DOHH2 (cell line): ENCODE measurements around the gene TAF4.

Source experiments
- H3F3A ChIP-seq: fragments of 200-600 bp; sonication (generic), shearing (Covaris generic); 2 replicates; pipeline ENCODE4 v1.6.0; 2016; ENCODE audit warnings: antibody characterized with exemption, mild to moderate bottlenecking; ENCODE audit not compliant: control insufficient read depth, insufficient read depth
- H3K27ac ChIP-seq: fragments of 200-600 bp; sonication (generic); 2 replicates; pipeline ENCODE4 v1.5.1; 2014; ENCODE audit warnings: low read depth, mild to moderate bottlenecking, low read length, moderate library complexity
- H3K27me3 ChIP-seq: fragments of 200-600 bp; sonication (generic); 2 replicates; pipeline ENCODE4 v1.6.1; 2014; ENCODE audit warnings: mild to moderate bottlenecking, low read length, mixed read lengths; ENCODE audit not compliant: control insufficient read depth
- H3K36me3 ChIP-seq: fragments of 200-600 bp; sonication (generic); 2 replicates; pipeline ENCODE4 v1.6.1; 2014; ENCODE audit warnings: mild to moderate bottlenecking, low read length, moderate library complexity, mixed read lengths; ENCODE audit not compliant: control insufficient read depth
- H3K4me1 ChIP-seq: fragments of 200-600 bp; sonication (generic); 2 replicates; pipeline ENCODE4 v1.6.1; 2014; ENCODE audit warnings: mild to moderate bottlenecking, low read length, mixed read lengths; ENCODE audit not compliant: control insufficient read depth
- H3K4me2 ChIP-seq: fragments of 200-600 bp; sonication (generic); 2 replicates; pipeline ENCODE4 v1.6.0; 2014; ENCODE audit warnings: mild to moderate bottlenecking, low read length, moderate library complexity
- H3K4me3 ChIP-seq: fragments of 200-600 bp; sonication (generic); 2 replicates; pipeline ENCODE4 v1.5.1; 2014; ENCODE audit warnings: mild to moderate bottlenecking, low read length, mixed read lengths
- H3K79me2 ChIP-seq: fragments of 200-600 bp; sonication (generic); 2 replicates; pipeline ENCODE4 v1.6.1; 2014; ENCODE audit warnings: mild to moderate bottlenecking, low read length, mixed read lengths; ENCODE audit not compliant: control insufficient read depth
- H3K9me2 ChIP-seq: fragments of 200-600 bp; sonication (generic); replicated peaks from 2 replicates; pipeline ENCODE4 v1.6.1; 2014; ENCODE audit warnings: mild to moderate bottlenecking, low read length, mixed read lengths; ENCODE audit not compliant: control insufficient read depth
- H3K9me3 ChIP-seq: fragments of 200-600 bp; sonication (generic); 2 replicates; pipeline ENCODE4 v1.6.1; 2014; ENCODE audit warnings: antibody characterized with exemption, low read length, mixed read lengths; ENCODE audit not compliant: control insufficient read depth, insufficient read depth
- H4K20me1 ChIP-seq: fragments of 200-600 bp; sonication (generic); 2 replicates; pipeline ENCODE4 v1.6.0; 2014; ENCODE audit warnings: low read depth, mild to moderate bottlenecking, antibody characterized with exemption, low read length, moderate library complexity; ENCODE audit not compliant: control insufficient read depth, insufficient read depth
- CTCF ChIP-seq: fragments of 200-600 bp; sonication (generic); IDR thresholded peaks from one replicate; pipeline ENCODE4 v1.5.1; 2014; ENCODE audit warnings: antibody characterized with exemption, mild to moderate bottlenecking, low read depth, low read length; ENCODE audit not compliant: poor library complexity, severe bottlenecking
- EZH2phosphoT487 ChIP-seq: fragments of 200-600 bp; sonication (generic); IDR thresholded peaks from 2 replicates; pipeline ENCODE4 v1.6.1; 2017; ENCODE audit warnings: borderline replicate concordance, mild to moderate bottlenecking, antibody characterized with exemption, low read length, moderate library complexity, mixed read lengths

The TAF4 gene

DNA sequence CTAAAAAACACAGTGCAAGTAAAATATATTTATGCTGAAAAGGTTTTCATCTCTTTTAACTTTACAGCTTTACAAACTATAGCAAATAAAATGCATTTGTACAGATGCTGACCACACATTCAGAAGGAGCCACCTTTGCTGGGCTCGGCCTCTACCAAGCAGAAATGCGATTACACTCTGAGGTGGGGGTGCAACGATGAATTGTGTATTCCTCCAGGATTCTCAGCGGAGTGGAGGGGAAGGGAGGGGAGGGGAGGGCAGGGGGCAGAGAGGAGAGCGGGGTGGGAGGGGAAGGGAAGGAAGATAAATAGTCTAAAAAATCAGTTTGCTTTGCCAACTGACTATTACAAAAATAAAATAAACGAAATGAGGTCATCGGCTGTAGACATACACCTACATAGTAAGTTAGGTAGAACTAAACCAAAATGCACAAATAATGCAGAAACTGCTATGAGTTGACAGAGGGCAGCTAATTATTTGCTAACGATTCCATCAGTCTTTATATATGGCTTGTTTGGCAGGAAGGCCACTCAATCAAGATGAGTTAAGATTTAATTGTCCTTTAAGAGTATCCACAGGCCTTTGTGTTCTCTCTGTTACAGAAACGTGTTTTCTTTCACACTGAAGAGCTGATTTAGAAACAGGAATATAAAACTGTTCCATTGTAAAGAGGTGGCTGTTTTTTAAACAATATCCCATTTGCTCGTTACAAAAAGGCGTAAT is 90.1 kb downstream of the TAF4 start:
- Histone ChIP-seq H3F3A (no peaks in the 10 kb centered on the region; the same call in 1 of the 2 replicates), H3K9me2 (no peaks in the 10 kb centered on the region), H4K20me1 (no peaks in the 10 kb centered on the region), H3K79me2 (peaks cover 3% of the 10 kb centered on the region; the same call in 1 of the 2 replicates), H3K36me3 (peaks cover 39% of the 10 kb centered on the region), H3K9me3 (no peaks in the 10 kb centered on the region), H3K27ac (no peak overlapping the region), H3K4me1 (no peaks in the 10 kb centered on the region), H3K27me3 (no peaks in the 10 kb centered on the region), H3K4me3 (no peak overlapping the region), H3K4me2 (no peak overlapping the region)
- TF ChIP-seq CTCF (no peak), EZH2phosphoT487 (no peak)

GRCh38 chr20:61974357-61974665 is 91.4 kb downstream of the TAF4 start:
- H3K79me2 ChIP-seq, result no peaks in the 10 kb centered on the region
- no peak overlapping the region for H3K27ac ChIP-seq
- H3K9me2 ChIP-seq, result no peaks in the 10 kb centered on the region
- no peaks in the 10 kb centered on the region for H3K9me3 ChIP-seq
- no peak overlapping the region for H3K4me2 ChIP-seq
- H3K36me3 ChIP-seq, result peaks cover 31% of the 10 kb centered on the region
- TF ChIP-seq EZH2phosphoT487, result no peak
- TF ChIP-seq CTCF, result no peak
- H3F3A ChIP-seq, result no peaks in the 10 kb centered on the region; the same call in 1 of the 2 replicates
- no peaks in the 10 kb centered on the region for H3K4me1 ChIP-seq
- H3K4me3 ChIP-seq, result no peak overlapping the region
- H4K20me1 ChIP-seq, result no peaks in the 10 kb centered on the region
- H3K27me3 ChIP-seq, result no peaks in the 10 kb centered on the region

GRCh38 chr20:61973515-61974356 is 91.9 kb downstream of the TAF4 start:
- Histone ChIP-seq H3K9me2 (no peaks in the 10 kb centered on the region), H3F3A (no peaks in the 10 kb centered on the region; the same call in 1 of the 2 replicates), H3K4me1 (no peaks in the 10 kb centered on the region), H4K20me1 (no peaks in the 10 kb centered on the region), H3K4me2 (no peak overlapping the region), H3K79me2 (no peaks in the 10 kb centered on the region), H3K9me3 (no peaks in the 10 kb centered on the region), H3K27ac (no peak overlapping the region), H3K4me3 (no peak overlapping the region), H3K36me3 (peaks cover 31% of the 10 kb centered on the region), H3K27me3 (no peaks in the 10 kb centered on the region)
- TF ChIP-seq EZH2phosphoT487 (no peak), CTCF (no peak)
